Stimulated activated CD4-positive, alpha-beta T cell treated with anti-CD3 and anti-CD28 coated beads, Interleukin-15, amount 100 ng/mL, for 24 hours (primary cell): Measurements from ENCODE around the gene TMX1.
"Not testable (repeated sequence)": the region's sequence is repeated elsewhere in the genome, so short reads cannot be mapped to it uniquely, and the experiment has no call there.

Experiments
- DNase-seq: peaks from one replicate; pipeline ENCODE4 v3.0.0-alpha.2; 2020

Gene TMX1, protein sequence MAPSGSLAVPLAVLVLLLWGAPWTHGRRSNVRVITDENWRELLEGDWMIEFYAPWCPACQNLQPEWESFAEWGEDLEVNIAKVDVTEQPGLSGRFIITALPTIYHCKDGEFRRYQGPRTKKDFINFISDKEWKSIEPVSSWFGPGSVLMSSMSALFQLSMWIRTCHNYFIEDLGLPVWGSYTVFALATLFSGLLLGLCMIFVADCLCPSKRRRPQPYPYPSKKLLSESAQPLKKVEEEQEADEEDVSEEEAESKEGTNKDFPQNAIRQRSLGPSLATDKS

DNA sequence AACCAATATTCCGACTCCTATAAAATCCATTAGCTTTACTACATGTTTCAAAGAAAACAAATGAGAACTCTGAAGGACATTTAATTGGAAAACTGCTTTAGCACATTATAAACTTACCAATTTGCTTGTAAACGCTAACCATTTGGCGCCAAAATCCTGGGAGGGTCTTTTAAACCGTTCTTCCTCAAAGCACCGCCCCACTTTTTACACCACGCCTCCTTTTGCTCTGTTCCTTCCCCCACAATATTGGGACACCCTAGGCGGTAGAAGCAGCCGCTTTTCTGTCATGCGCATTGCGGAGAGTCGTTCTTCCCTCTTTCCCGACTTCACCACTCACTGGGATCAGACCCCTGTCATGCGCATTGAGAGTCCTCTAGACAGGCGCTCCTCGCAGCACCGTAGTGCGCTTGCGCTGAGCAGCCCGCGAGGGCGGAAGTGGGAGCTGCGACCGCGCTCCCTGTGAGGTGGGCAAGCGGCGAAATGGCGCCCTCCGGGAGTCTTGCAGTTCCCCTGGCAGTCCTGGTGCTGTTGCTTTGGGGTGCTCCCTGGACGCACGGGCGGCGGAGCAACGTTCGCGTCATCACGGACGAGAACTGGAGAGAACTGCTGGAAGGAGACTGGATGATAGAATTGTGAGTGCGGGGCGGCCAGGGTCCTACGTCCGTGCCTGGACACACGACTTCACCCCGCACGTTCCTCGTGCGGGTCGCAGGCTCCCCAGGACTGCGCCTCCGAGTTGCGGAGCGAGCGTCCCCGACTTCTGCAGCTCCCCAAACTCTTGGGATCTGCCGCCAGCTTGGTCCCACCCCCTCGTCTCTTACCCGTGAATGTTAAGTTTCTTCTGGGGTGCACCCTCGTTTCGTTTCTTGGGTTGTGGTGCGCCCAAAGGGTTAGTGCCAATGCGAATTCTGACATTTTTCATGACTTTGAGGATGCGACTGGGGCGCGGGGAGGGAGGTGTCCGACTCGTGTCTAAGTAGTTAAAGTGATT lies at the start of gene TMX1:
TSS of gene TMX1 (plus strand) at position 435 of the 991 bp plus-strand sequence. CDS start at position 481, 46 bp downstream.
- peak; percentile 96 for DNase-seq

GRCh38 chr14:51201890-51202289 lies 38.2 kb upstream of the TMX1 start:
- no peak for DNase-seq

DNA sequence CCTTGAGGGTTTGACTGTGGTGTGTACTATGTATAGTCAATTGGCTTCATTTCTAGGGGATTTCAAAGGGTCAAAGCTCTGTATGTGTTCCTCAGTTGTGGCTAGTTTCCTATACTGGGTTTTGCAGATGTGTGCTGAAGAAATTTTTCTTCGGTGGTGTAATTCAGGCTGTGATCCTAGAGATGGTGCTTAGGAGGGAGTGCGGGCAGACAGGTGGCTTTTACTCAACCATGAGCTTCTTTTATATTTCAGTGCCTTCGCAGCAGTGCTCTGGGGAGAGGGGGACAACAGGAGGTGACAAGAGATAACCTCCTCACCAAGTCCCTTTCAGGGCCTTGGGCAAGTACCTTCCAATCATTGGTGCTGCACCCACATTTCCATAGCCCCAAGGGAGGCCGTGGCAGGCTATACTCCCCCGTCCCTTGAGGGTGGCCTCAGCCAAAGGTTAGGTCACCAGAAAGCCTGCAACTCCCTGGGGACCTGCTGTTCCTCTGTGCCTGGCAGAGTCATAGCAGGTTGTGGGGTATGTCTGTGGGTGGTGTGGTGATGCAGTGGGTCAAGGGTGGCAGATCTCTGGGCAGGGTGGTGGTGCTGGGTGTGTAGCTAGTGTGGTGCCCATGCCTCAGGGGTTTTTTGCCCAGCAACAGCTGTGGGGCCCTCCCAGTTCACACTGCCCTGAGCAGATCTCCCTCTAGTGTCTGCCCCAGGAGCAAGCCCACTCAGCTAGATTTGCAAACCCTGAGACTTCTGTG lies 37.0 kb upstream of the TMX1 start:
- DNase-seq = no peak

DNA sequence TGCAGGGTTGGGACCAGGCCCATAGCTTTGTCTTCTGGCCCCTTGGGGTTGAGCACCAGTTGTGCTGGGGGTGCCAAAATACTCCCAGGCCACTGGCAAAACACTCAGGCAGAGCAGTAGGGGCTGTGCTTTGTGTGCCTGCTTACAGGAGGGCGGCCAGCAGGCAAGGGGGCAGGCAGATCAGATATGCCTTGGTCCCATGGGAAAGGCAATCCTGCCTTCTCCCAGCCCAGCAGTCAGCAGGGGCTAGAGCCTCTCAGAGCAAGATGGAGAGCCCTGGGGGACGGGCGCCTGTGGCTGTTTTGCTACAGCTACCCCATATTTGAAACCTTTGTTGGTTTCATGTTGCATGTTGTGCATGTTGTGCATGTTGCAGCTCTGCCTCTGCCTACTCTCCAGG lies 36.2 kb upstream of the TMX1 start:
- DNase-seq = no peak

DNA sequence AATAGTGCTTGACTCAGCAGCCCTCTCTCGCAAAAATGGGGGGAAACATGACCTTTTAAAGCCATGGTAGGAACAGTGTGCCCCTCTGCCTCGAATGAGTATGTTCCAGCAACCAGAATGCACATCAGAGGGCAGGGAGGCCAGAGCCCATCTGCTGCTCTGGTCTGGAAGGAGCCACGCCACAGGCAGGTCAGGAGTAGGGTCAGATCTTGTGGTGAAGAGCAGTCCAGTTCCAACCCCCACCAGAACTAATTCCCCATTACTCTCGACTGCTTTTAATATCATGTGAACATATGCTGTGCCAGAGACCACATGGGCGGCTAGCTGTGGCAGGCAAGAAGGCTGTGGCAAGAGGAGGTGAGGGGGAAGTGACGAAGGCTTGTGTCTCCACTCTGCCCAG lies 34.6 kb upstream of the TMX1 start:
- DNase-seq = no peak

DNA sequence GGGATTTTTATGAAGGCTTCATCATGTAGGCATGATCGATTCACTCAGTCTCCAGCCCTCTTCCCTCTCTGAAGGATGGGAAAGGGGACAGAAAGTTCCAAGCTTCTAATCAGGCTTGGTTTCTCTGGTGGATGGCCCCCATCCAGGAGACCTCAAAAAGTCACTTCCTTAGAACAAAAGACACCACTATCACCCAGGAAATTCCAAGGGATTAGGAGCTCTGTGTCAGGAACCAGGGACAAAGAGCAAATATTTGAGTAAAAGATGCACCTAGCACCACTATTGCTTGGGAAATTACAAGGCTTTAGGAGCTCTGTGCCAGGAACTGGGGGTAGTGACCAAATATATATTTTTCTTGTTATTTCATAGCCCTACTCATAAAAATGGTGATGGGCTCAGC lies 33.6 kb upstream of the TMX1 start:
- DNase-seq = no peak

DNA sequence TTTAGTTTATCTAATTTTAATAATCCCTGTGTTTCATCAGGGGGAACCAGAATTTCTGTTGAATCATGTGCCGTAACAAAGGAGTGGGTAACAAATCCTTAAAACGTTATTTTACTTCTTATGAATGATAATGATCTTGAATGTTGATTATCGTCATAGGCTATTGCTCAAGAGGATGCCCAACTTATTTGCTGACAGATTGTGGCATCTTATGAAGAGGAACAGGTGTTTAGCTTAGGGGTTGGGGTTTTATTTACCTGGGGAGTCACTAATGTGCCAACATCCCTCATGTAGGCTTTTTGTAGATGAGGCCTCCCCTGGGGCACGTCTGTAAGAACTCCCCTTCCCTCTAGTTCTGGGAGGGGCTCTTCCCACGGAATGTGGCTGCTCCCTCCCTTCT lies 32.4 kb upstream of the TMX1 start:
- no peak for DNase-seq

- no peak for DNase-seq
Observed at GRCh38 chr14:51208982-51209381, 31.1 kb upstream of the TMX1 start.

GRCh38 chr14:51209457-51209856 lies 30.6 kb upstream of the TMX1 start:
- no peak for DNase-seq

DNA sequence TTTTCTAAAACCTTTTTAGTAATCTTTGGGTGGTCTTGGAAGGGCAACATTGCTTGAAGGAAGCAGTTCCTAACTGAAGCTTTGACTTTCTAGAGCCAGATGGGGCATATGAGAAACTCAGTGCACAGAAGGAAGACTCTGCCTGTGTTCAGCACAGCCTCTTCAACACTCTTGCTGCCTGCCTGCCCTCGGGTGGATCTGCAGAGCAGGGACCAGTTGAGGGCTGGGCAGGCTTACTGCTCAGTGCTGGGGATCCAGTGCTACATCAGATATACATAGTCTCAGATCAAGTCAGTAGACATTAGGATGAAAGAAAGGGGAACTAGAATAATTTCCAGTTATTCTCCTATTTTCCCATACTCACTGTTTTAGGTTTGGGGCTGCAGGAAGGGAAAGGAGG lies 29.5 kb upstream of the TMX1 start:
- DNase-seq = no peak

DNA sequence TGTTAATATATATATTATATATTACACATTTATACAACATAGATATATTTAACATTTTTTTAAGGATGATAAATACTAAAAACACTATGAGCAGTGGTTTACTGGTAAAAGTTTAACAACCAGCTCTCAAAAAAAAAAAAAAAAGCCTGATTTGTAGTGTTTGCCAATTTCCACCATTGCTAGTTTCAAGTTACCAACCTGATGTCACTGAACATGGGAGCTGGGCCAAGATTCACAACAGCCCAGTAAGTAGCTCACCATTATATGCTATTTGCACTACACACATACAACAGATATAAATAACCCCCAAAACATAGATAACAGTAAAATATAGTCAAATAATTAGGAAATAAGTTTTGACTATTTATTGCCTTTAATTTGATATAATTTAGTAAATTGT lies 28.9 kb upstream of the TMX1 start:
- DNase-seq = no peak

DNA sequence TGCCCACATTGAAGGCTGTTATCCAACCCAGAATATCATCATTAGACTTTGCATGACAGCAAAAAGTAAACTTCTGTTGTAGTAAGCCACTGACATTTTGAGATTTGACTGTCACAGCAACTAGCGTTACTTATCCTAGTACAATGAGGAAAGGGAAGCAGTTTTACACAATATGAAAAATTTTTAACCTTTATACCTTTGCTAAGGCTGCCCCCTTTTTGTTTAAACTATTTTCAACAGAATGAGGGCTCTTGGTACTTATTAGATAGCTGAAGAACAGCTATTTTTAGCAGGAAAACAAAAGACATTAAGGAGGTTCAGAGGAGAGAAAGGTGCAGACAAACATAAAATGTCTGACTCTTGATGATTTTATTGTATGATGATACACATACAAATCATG lies 23.4 kb upstream of the TMX1 start:
- DNase-seq = no peak

GRCh38 chr14:51219473-51220448 lies 20.3 kb upstream of the TMX1 start:
- DNase-seq = no peak

DNA sequence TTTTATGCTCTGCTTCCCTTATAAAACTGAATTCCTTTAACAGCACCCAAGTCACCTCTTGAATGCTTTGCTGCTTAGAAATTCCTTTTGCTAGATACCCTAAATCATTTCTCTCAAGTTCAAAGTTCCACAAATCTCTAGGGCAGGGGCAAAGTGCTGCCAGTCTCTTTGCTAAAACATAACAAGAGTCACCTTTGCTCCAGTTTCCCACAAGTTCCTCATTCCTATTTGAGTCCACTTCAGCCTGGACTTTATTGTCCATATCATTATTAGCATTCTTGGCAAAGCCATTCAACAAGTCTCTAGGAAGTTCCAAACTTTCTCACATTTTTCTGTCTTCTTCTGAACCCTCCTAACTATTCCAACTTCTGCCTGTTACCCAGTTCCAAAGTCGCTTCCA lies 16.6 kb upstream of the TMX1 start:
- DNase-seq = not testable (repeated sequence)

- no peak for DNase-seq
Observed at GRCh38 chr14:51224551-51224950, 15.5 kb upstream of the TMX1 start.

- no peak for DNase-seq
Observed at GRCh38 chr14:51225751-51226150, 14.3 kb upstream of the TMX1 start.

GRCh38 chr14:51228391-51228790 lies 11.7 kb upstream of the TMX1 start:
- no peak for DNase-seq

DNA sequence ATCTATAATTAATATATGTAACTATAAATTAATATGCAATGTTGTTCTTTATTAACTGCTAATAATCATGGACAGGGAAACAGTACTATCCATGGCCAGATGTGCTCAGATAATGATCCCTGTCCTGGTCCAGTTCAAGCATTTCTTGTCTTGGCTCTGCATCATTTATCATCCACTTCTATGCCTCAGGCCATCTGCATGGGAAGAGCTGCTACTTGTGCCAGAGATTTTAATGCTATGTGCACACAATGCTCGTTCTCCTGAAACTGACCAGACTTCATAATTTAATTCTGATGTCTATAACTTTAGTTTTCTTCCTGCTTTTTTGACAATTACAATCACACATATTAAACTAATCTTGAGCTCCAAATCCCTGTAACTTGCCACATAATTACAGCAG lies 11.2 kb upstream of the TMX1 start:
- DNase-seq = no peak

DNA sequence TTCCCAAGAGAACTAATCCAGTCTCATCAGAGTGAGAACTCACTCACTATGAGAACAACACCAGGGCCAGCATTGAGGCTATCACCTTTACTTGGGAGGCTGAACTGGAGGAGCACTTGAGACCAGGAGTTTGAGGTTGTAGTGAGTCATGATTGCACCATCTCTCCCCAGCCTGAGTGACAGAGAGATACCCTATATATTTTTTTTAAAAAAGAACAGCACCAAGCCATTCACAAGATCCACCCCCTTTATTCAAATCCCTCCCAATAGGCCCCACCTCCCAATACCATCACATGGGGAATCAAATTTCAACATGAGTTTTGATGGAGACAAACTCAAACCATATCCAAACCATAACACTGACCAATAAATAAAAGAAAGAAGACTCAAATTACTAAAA lies 3.7 kb upstream of the TMX1 start:
- no peak for DNase-seq

DNA sequence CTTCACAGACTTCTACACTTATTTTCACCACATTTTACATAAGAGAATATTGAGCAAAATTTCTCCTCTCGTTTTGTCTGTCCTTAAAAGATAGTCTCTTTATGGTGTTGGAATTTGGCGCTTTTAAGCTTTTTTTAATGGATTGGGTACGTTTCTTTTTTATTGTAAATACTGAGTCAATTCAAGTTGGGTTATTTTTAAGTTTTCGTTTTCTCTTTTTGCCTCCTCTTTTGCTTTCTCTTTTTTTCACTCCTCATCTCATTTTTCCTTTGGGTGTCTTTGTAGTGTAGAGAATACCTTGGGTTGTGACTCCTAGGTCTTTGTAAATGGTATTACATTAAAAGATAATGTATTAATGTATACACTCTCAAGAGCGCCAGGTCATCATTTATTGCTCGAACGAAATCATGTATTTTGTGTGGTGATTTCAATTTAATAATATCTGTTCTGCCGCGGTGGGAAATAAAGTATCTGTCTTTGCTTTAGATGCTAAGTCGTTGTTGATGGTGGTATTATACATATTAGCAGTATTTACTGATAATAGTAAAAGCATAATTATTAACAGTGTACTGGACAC lies 845 bp downstream of the TMX1 start:
- no peak for DNase-seq

- no peak for DNase-seq
Observed at GRCh38 chr14:51242545-51243490, 2.8 kb downstream of the TMX1 start.
